Measurements from ENCODE around the gene UST. TPM values are rescaled to one million over a fixed set of nuclear protein-coding genes. Genes with fewer than 3 reads are reported as not detected.

The UST gene
- total and polyA plus RNA-seq, 9 of the 15 experiments (the other 6 are each of a cell fraction or from before 2014, with no cell fraction given) = 0.04 to 0.10 TPM; not detected in 7

DNA sequence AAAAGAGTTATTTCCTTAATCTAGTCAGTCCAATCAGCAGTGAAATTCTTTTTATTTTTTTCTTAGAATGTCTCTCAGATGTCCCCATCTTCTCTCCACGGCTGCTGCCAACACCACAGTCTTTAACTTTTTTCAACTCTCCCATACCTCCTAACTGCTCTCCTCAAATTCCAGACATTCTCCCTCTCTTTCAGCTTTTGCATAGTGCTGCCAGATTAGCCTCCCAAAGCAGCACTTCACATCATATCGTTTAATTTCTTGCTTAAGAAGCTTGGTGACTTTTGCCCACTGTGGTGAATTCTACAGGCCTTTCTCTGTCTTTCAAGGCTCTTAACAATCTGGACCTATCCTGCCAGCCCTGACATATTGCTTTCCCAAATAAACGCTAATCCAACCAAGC lies 233.4 kb downstream of the UST start:
- H3K27ac ChIP-seq (ENCODE audit: extremely low read depth, low read depth, low read length) = no peak overlapping the region

More for the DNA sequence above, 233.4 kb downstream of the UST start:
- ATAC-seq = no peak
- Histone ChIP-seq H3K79me2 (ENCODE audit: control insufficient read depth, insufficient read depth, low read length) (no peaks in the 10 kb centered on the region), H3K27me3 (ENCODE audit: control insufficient read depth in 2 of 2, insufficient read depth in 2 of 2, low read length in 2 of 2) (peaks cover 0 to under 1% of the 10 kb centered on the region in 2 experiments; a peak in 2 of 5 replicates), H3K36me3 (ENCODE audit: control insufficient read depth, insufficient read depth, low read length) (no peaks in the 10 kb centered on the region), H3K9me1 (ENCODE audit: control insufficient read depth, insufficient read depth, low read length) (no peaks in the 10 kb centered on the region), H4K20me1 (replicated peaks; ENCODE audit: control insufficient read depth, insufficient read depth, low read length) (no peaks in the 10 kb centered on the region), H3K4me1 (replicated peaks in 1 of 2; ENCODE audit: control insufficient read depth in 2 of 2, insufficient read depth in 2 of 2, low read length in 2 of 2) (no peaks in the 10 kb centered on the region), H3K4me2 (ENCODE audit: insufficient read depth, low read length) (no peak overlapping the region), H2AFZ (ENCODE audit: low read depth, low read length) (no peak overlapping the region), H3K9me3 (replicated peaks; ENCODE audit: control insufficient read depth, insufficient read depth, low read depth, low read length) (no peaks in the 10 kb centered on the region), H3K9ac (ENCODE audit: insufficient read depth in 1 of 2, low read depth in 2 of 2, low read length in 2 of 2) (no peak overlapping the region), H3K4me3 (no peak overlapping the region)
- no peak for FAIRE-seq
- CTCF ChIA-PET (ENCODE audit: low intra/inter-chr PET ratio) = no interaction called here
- no TSS peak for BruUV-seq (replicated peaks)
- 1% methylated on average over 3 of the region's 3 CpGs for WGBS (ENCODE audit: insufficient coverage, low coverage, missing lambda C conversion rate)
- in situ Hi-C loops (cut with MboI) = no loop called here
- intact Hi-C loops (cut with micrococcal nuclease) = no loop called here
- POLR2A ChIA-PET = interaction anchor here (1.2 kb wide), 1 partner anchor 10 kb away, joined by 3 read pairs; no protein-coding TSS in a partner anchor
- no peak for DNase-seq (ENCODE audit: extremely low read depth in 1 of 4, low spot score in 3 of 4)
- TF ChIP-seq TAF1 (IDR thresholded peaks at IDR 0.05; ENCODE audit: control insufficient read depth, extremely low read depth, insufficient read depth, low read length, severe bottlenecking) = no peak
- no peak for TF ChIP-seq ZNF766 (CRISPR knock-in tag; conservative IDR thresholded peaks at IDR 0.05)
- no peak for TF ChIP-seq NR2C1 (IDR thresholded peaks at IDR 0.05)
- TF ChIP-seq NR2C1 (tag; IDR thresholded peaks at IDR 0.05) = no peak
- no peak for TF ChIP-seq SMAD1 (IDR thresholded peaks at IDR 0.05; ENCODE audit: low read depth, low read length, partially characterized antibody)
- TF ChIP-seq, protein P1, sequence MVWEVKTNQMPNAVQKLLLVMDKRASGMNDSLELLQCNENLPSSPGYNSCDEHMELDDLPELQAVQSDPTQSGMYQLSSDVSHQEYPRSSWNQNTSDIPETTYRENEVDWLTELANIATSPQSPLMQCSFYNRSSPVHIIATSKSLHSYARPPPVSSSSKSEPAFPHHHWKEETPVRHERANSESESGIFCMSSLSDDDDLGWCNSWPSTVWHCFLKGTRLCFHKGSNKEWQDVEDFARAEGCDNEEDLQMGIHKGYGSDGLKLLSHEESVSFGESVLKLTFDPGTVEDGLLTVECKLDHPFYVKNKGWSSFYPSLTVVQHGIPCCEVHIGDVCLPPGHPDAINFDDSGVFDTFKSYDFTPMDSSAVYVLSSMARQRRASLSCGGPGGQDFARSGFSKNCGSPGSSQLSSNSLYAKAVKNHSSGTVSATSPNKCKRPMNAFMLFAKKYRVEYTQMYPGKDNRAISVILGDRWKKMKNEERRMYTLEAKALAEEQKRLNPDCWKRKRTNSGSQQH (CRISPR knock-in tag; IDR thresholded peaks at IDR 0.05) = no peak
- no peak for TF ChIP-seq MYC (IDR thresholded peaks at IDR 0.05; ENCODE audit: low read depth, low read length)
- TF ChIP-seq MYC (CRISPR knock-in tag; IDR thresholded peaks at IDR 0.05; ENCODE audit: borderline replicate concordance, low read depth) = no peak
- TF ChIP-seq, protein P2, sequence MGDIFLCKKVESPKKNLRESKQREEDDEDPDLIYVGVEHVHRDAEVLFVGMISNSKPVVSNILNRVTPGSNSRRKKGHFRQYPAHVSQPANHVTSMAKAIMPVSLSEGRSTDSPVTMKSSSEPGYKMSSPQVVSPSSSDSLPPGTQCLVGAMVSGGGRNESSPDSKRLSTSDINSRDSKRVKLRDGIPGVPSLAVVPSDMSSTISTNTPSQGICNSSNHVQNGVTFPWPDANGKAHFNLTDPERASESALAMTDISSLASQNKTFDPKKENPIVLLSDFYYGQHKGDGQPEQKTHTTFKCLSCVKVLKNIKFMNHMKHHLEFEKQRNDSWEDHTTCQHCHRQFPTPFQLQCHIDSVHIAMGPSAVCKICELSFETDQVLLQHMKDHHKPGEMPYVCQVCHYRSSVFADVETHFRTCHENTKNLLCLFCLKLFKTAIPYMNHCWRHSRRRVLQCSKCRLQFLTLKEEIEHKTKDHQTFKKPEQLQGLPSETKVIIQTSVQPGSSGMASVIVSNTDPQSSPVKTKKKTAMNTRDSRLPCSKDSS (IDR thresholded peaks at IDR 0.05; ENCODE audit: low read depth, partially characterized antibody) = no peak
- no peak for TF ChIP-seq ZNF274 (IDR thresholded peaks at IDR 0.05; ENCODE audit: borderline replicate concordance, low read depth, low read length)
- no peak for TF ChIP-seq SNRNP70 (optimal IDR thresholded peaks at IDR 0.05; ENCODE audit: low read depth, low read length)
- no peak for TF ChIP-seq HNRNPLL (IDR thresholded peaks at IDR 0.05; ENCODE audit: low read depth, low read length, poor library complexity, severe bottlenecking)
- TF ChIP-seq MECOM (CRISPR knock-in tag; IDR thresholded peaks at IDR 0.05) = no peak
